ENCODE data around the gene SDHA.
"Not testable (repeated sequence)": the region's sequence is repeated elsewhere in the genome, so short reads cannot be mapped to it uniquely, and the experiment has no call there.

DNA sequence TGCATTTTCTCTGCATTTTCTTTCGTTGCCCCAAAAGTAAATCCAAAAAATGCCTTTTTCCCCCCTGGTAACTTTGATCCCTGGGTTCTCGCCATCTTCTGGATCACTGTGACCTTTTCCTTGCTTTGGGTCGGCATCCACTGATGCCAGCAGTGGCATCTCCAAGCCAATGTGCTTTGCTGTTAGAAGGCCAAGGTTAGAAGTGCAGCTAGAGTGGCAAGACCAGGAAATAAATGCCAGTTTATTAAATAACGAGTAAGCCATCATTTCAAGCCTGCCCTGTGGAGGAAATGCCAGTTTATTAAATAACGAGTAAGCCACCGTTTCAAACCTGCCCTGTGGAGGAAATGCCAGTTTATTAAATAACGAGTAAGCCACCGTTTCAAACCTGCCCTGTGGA lies 33.4 kb downstream of the SDHA start:
- TF ChIP-seq, protein P1, sequence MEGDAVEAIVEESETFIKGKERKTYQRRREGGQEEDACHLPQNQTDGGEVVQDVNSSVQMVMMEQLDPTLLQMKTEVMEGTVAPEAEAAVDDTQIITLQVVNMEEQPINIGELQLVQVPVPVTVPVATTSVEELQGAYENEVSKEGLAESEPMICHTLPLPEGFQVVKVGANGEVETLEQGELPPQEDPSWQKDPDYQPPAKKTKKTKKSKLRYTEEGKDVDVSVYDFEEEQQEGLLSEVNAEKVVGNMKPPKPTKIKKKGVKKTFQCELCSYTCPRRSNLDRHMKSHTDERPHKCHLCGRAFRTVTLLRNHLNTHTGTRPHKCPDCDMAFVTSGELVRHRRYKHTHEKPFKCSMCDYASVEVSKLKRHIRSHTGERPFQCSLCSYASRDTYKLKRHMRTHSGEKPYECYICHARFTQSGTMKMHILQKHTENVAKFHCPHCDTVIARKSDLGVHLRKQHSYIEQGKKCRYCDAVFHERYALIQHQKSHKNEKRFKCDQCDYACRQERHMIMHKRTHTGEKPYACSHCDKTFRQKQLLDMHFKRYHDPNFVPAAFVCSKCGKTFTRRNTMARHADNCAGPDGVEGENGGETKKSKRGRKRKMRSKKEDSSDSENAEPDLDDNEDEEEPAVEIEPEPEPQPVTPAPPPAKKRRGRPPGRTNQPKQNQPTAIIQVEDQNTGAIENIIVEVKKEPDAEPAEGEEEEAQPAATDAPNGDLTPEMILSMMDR (IDR thresholded peaks at IDR 0.05), result not testable (repeated sequence)
- TF ChIP-seq POLR2A (IDR thresholded peaks at IDR 0.05), result not testable (repeated sequence)
